ENCODE results near the gene MRPL22.

The MRPL22 gene

GRCh38 chr5:154923441-154924430 is 17.1 kb upstream of the MRPL22 start:
- no peak overlapping the region for H3K27ac ChIP-seq (ENCODE audit: low read length)
- peaks cover 14% of the 10 kb centered on the region for H3K36me3 ChIP-seq (replicated peaks; ENCODE audit: low read depth, low read length)
- no peak overlapping the region for H3K4me2 ChIP-seq (ENCODE audit: low read length)
- H3K9me3 ChIP-seq (ENCODE audit: insufficient read depth, low read length), result no peaks in the 10 kb centered on the region
- TF ChIP-seq EZH2phosphoT487 (IDR thresholded peaks at IDR 0.05; ENCODE audit: low read depth), result no peak
- no peak for TF ChIP-seq CTCF (IDR thresholded peaks at IDR 0.05; ENCODE audit: low read depth, low read length)
- no peak overlapping the region for H3K9ac ChIP-seq (ENCODE audit: low read length)
- H2AFZ ChIP-seq (ENCODE audit: low read depth, low read length), result no peak overlapping the region
- H3K27me3 ChIP-seq (ENCODE audit: low read depth, low read length), result no peaks in the 10 kb centered on the region
- H3K4me1 ChIP-seq (ENCODE audit: low read length), result no peaks in the 10 kb centered on the region
- H3K4me3 ChIP-seq (ENCODE audit: low read length), result no peak overlapping the region
- H4K20me1 ChIP-seq (ENCODE audit: insufficient read depth, low read length), result no peaks in the 10 kb centered on the region
- H3K79me2 ChIP-seq (ENCODE audit: low read length), result no peaks in the 10 kb centered on the region

GRCh38 chr5:154933537-154933936 is 7.3 kb upstream of the MRPL22 start:
- H3K36me3 ChIP-seq (replicated peaks; ENCODE audit: low read depth, low read length), result peaks cover 20% of the 10 kb centered on the region
- no peaks in the 10 kb centered on the region for H3K27me3 ChIP-seq (ENCODE audit: low read depth, low read length)
- H3K4me3 ChIP-seq (ENCODE audit: low read length), result no peak overlapping the region
- H3K4me1 ChIP-seq (ENCODE audit: low read length), result peaks cover 8% of the 10 kb centered on the region
- no peak overlapping the region for H3K27ac ChIP-seq (ENCODE audit: low read length)
- H4K20me1 ChIP-seq (ENCODE audit: insufficient read depth, low read length), result no peaks in the 10 kb centered on the region
- H3K9me3 ChIP-seq (ENCODE audit: insufficient read depth, low read length), result no peaks in the 10 kb centered on the region
- H3K9ac ChIP-seq (ENCODE audit: low read length), result no peak overlapping the region
- H3K4me2 ChIP-seq (ENCODE audit: low read length), result no peak overlapping the region
- H3K79me2 ChIP-seq (ENCODE audit: low read length), result peaks cover 44% of the 10 kb centered on the region
- TF ChIP-seq CTCF (IDR thresholded peaks at IDR 0.05; ENCODE audit: low read depth, low read length), result no peak
- no peak for TF ChIP-seq EZH2phosphoT487 (IDR thresholded peaks at IDR 0.05; ENCODE audit: low read depth)
- H2AFZ ChIP-seq (ENCODE audit: low read depth, low read length), result no peak overlapping the region

- Histone ChIP-seq H3K79me2 (ENCODE audit: low read length) (peaks cover 44% of the 10 kb centered on the region), H2AFZ (ENCODE audit: low read depth, low read length) (no peak overlapping the region), H3K36me3 (replicated peaks; ENCODE audit: low read depth, low read length) (peaks cover 15% of the 10 kb centered on the region), H3K4me1 (ENCODE audit: low read length) (peaks cover 8% of the 10 kb centered on the region), H3K9me3 (ENCODE audit: insufficient read depth, low read length) (no peaks in the 10 kb centered on the region), H3K4me2 (ENCODE audit: low read length) (no peak overlapping the region), H3K4me3 (ENCODE audit: low read length) (no peak overlapping the region), H3K27ac (ENCODE audit: low read length) (no peak overlapping the region), H3K27me3 (ENCODE audit: low read depth, low read length) (no peaks in the 10 kb centered on the region), H4K20me1 (ENCODE audit: insufficient read depth, low read length) (no peaks in the 10 kb centered on the region), H3K9ac (ENCODE audit: low read length) (no peak overlapping the region)
- no peak for TF ChIP-seq CTCF (IDR thresholded peaks at IDR 0.05; ENCODE audit: low read depth, low read length)
Observed at GRCh38 chr5:154934881-154935280, 6.0 kb upstream of the MRPL22 start.

- Histone ChIP-seq H3K4me1 (ENCODE audit: low read length) (peaks cover 14% of the 10 kb centered on the region), H3K4me2 (ENCODE audit: low read length) (peak overlapping the region; percentile 99), H3K79me2 (ENCODE audit: low read length) (peaks cover 58% of the 10 kb centered on the region), H3K9me3 (ENCODE audit: insufficient read depth, low read length) (no peaks in the 10 kb centered on the region), H3K9ac (ENCODE audit: low read length) (peak overlapping the region; percentile 86), H3K4me3 (ENCODE audit: low read length) (peak overlapping the region; percentile 97), H2AFZ (ENCODE audit: low read depth, low read length) (no peak overlapping the region), H3K36me3 (replicated peaks; ENCODE audit: low read depth, low read length) (peaks cover 10% of the 10 kb centered on the region), H3K27ac (ENCODE audit: low read length) (no peak overlapping the region), H4K20me1 (ENCODE audit: insufficient read depth, low read length) (no peaks in the 10 kb centered on the region), H3K27me3 (ENCODE audit: low read depth, low read length) (no peaks in the 10 kb centered on the region)
- no peak for TF ChIP-seq CTCF (IDR thresholded peaks at IDR 0.05; ENCODE audit: low read depth, low read length)
- TF ChIP-seq EZH2phosphoT487 (IDR thresholded peaks at IDR 0.05; ENCODE audit: low read depth), result no peak
Observed at GRCh38 chr5:154937186-154937717, 3.6 kb upstream of the MRPL22 start.

Data from OCI-LY3 (cell line).